Caki2 (cell line): ENCODE data around the gene SETBP1. TPM values are rescaled to one million over a fixed set of nuclear protein-coding genes. Genes with fewer than 3 reads are reported as not detected.
A peak's percentile ranks its signal among the peaks of the same experiment; 100 is the strongest.

Experiments used
- DNase-seq: peaks from one replicate; pipeline ENCODE4 v3.0.0-alpha.2; 2015; ENCODE audit warnings: low read depth
- in situ Hi-C: cut with HindIII; loops from 2 replicates; pipeline ENCODE4 v1.10.0; 2016; ENCODE audit warnings: low sequenced_read_pairs, low pct_unique_long_range_greater_than_20kb, mixed read lengths
- total RNA-seq: library from RNA; depleted of rRNA; stranded (reverse); fragments of >200 nt; shearing (Covaris generic); gene quantifications from 2 replicates; pipeline ENCODE4 v1.2.3, GENCODE V29; 2014; ENCODE audit warnings: low replicate concordance

The SETBP1 gene
- total RNA-seq, 1 experiment from 2014 or later, result 0.51 TPM

- in situ Hi-C loops, result no loop called here
- no peak for DNase-seq
Measured at GRCh38 chr18:44741085-44741484, 60.4 kb downstream of the SETBP1 start.

- in situ Hi-C loops, result no loop called here
- DNase-seq, result no peak
Measured at GRCh38 chr18:44741511-44741910, 60.8 kb downstream of the SETBP1 start.

- DNase-seq, result no peak
- in situ Hi-C loops, result no loop called here
Measured at GRCh38 chr18:44742126-44742525, 61.4 kb downstream of the SETBP1 start.

- peak; percentile 55 for DNase-seq
Measured at GRCh38 chr18:44742718-44743311, 62.1 kb downstream of the SETBP1 start.

GRCh38 chr18:44743631-44744030, 62.9 kb downstream of the SETBP1 start:
- in situ Hi-C loops, result no loop called here
- DNase-seq, result no peak

More at GRCh38 chr18:44742718-44743311, 62.1 kb downstream of the SETBP1 start:
- in situ Hi-C loops, result no loop called here

GRCh38 chr18:44744161-44745121, 63.8 kb downstream of the SETBP1 start:
- DNase-seq, result no peak
- in situ Hi-C loops, result no loop called here

GRCh38 chr18:44747157-44747556, 66.5 kb downstream of the SETBP1 start:
- DNase-seq, result no peak
- in situ Hi-C loops, result no loop called here

GRCh38 chr18:44748582-44748981, 67.9 kb downstream of the SETBP1 start:
- no peak for DNase-seq
- in situ Hi-C loops, result no loop called here

GRCh38 chr18:44750774-44751173, 70.1 kb downstream of the SETBP1 start:
- in situ Hi-C loops, result no loop called here
- no peak for DNase-seq

- in situ Hi-C loops, result no loop called here
- DNase-seq, result no peak
Measured at GRCh38 chr18:44754567-44754966, 73.9 kb downstream of the SETBP1 start.

- DNase-seq, result no peak
- in situ Hi-C loops, result no loop called here
Measured at GRCh38 chr18:44758861-44759631, 78.4 kb downstream of the SETBP1 start.

- no peak for DNase-seq
- in situ Hi-C loops, result no loop called here
Measured at GRCh38 chr18:44759925-44760342, 79.2 kb downstream of the SETBP1 start.

- no peak for DNase-seq
- in situ Hi-C loops, result no loop called here
Measured at GRCh38 chr18:44761812-44762211, 81.1 kb downstream of the SETBP1 start.

GRCh38 chr18:44763327-44763726, 82.6 kb downstream of the SETBP1 start:
- DNase-seq, result no peak
- in situ Hi-C loops, result no loop called here

- DNase-seq, result no peak
- in situ Hi-C loops, result no loop called here
Measured at GRCh38 chr18:44764863-44765262, 84.2 kb downstream of the SETBP1 start.

- no peak for DNase-seq
- in situ Hi-C loops, result no loop called here
Measured at GRCh38 chr18:44765456-44765855, 84.8 kb downstream of the SETBP1 start.

GRCh38 chr18:44766450-44766849, 85.8 kb downstream of the SETBP1 start:
- in situ Hi-C loops, result no loop called here
- DNase-seq, result no peak

GRCh38 chr18:44767807-44768206, 87.1 kb downstream of the SETBP1 start:
- in situ Hi-C loops, result no loop called here
- no peak for DNase-seq

- in situ Hi-C loops, result no loop called here
- DNase-seq, result no peak
Measured at GRCh38 chr18:44770641-44771040, 90.0 kb downstream of the SETBP1 start.
